DND-41 (cell line): Measurements from ENCODE around the gene BCAN.

Experiments
- ATAC-seq: fragments of 200-7000 bp; cut with Tn5 transposase; 3 replicates; pipeline ENCODE4 v1.9.1; 2021; ENCODE audit warnings: low read depth; ENCODE audit not compliant: insufficient read depth
- DNase-seq: peaks from one replicate; pipeline ENCODE4 v3.0.0-alpha.2; 2020
- H2AFZ ChIP-seq: 2 replicates; pipeline ENCODE4 v1.6.0; 2012; ENCODE audit warnings: low read depth, low read length
- H3K27ac ChIP-seq: 2 replicates; pipeline ENCODE4 v1.5.1; 2012; ENCODE audit warnings: low read length, inconsistent platforms
- H3K27me3 ChIP-seq: fragments of 200-600 bp; sonication (generic); 2 replicates; pipeline ENCODE4 v1.6.0; 2012; ENCODE audit warnings: low read length, mild to moderate bottlenecking, inconsistent platforms; ENCODE audit not compliant: insufficient read depth, poor library complexity
- H3K36me3 ChIP-seq: 2 replicates; pipeline ENCODE4 v1.5.1; 2012; ENCODE audit warnings: low read length, inconsistent platforms; ENCODE audit not compliant: insufficient read depth
- H3K4me1 ChIP-seq: 2 replicates; pipeline ENCODE4 v1.5.1; 2012; ENCODE audit warnings: mild to moderate bottlenecking, low read length; ENCODE audit not compliant: insufficient read depth
- H3K4me2 ChIP-seq: 2 replicates; pipeline ENCODE4 v1.6.0; 2012; ENCODE audit warnings: mild to moderate bottlenecking, moderate library complexity, low read length, inconsistent platforms; ENCODE audit not compliant: insufficient read depth
- H3K4me3 ChIP-seq, 2 experiments: fragments of 200-600 bp in 1 of 2; shearing (Covaris generic) in 1 of 2; 2 replicates each; pipeline ENCODE4 v1.5.1; 2012 to 2016; ENCODE audit warnings: inconsistent platforms in 2 of 2, low read length in 2 of 2, mild to moderate bottlenecking in 2 of 2, low read depth in 1 of 2, moderate library complexity in 1 of 2
- H3K79me2 ChIP-seq: 2 replicates; pipeline ENCODE4 v1.6.0; 2012; ENCODE audit warnings: low read length, inconsistent platforms; ENCODE audit not compliant: insufficient read depth
- H3K9ac ChIP-seq: 2 replicates; pipeline ENCODE4 v1.6.0; 2012; ENCODE audit warnings: low read depth, mild to moderate bottlenecking, inconsistent platforms, low read length, moderate library complexity
- H3K9me3 ChIP-seq: 2 replicates; pipeline ENCODE4 v1.5.1; 2012; ENCODE audit warnings: low read length, moderate library complexity, mild to moderate bottlenecking, inconsistent platforms; ENCODE audit not compliant: insufficient read depth, severe bottlenecking
- H4K20me1 ChIP-seq: 2 replicates; pipeline ENCODE4 v1.6.0; 2012; ENCODE audit warnings: low read length; ENCODE audit not compliant: insufficient read depth
- EZH2 ChIP-seq: IDR thresholded peaks from 3 replicates; pipeline ENCODE4 v1.6.1; 2012; ENCODE audit warnings: borderline replicate concordance, low read depth, mild to moderate bottlenecking, moderate library complexity, low read length, inconsistent platforms; ENCODE audit not compliant: severe bottlenecking
- TF ChIP-seq, protein P1 (sequence below): IDR thresholded peaks from 2 replicates; pipeline ENCODE4 v1.5.1; 2012; ENCODE audit warnings: borderline replicate concordance, low read length, moderate library complexity, mild to moderate bottlenecking; ENCODE audit not compliant: poor library complexity, severe bottlenecking; ENCODE audit errors: extremely low read depth

The BCAN gene

DNA sequence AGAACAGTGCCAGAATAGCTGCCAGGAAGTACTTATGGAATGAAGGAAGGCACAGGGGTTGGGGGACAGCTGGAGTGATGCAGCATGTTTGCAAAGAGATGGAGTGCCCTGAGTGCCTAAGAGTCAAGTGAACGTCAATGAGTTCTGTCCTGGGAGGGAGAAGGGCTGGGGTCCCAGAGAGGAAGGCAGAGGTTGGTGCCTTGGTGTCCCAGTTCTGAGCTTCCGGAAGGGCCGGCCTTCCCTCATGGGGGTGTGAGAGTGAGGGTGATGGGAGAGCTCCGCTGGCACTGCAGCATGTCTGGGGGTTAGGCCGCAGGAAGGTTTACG is 17.7 kb downstream of the BCAN start:
- Histone ChIP-seq H3K27ac (no peak overlapping the region), H2AFZ (peak overlapping the region; percentile 53)

DNA sequence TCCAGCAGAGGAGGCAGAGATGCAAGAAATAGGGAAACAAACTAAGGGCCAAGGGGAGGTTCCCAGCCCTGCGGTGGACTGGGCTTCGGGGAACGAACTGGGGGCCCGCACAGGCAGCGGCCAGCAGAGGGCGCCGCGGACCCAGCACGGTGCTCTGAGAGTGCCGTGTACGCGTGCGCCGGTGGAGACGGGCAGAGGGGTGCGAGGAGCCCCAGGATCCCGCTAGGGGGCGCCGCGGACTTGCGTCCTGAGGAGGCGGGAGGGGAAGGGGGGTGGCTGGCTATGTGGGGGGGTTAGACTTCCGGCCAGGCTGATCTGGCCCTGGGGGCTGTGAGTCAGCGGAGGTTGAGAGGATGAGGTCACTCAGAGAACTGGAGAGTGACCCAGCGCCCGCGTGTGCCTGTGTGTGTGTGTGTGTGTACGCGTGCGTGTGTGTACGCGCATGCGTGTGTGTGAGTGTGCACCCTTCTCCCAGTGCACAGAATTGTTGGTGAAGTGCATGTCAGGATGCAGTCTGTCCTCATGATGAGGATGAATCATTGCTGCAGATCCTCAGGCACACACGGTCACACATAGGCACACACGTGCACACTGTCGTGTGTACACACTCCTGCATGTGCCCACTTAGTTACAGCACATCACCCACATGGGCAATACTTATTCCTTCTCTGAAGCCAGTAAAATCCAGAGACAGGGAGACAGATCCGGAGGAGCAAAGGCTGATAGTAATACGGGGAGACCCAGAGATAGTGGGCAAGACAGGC is 18.3 kb downstream of the BCAN start:
- H3K4me3 ChIP-seq, result no peak overlapping the region

More for the DNA sequence above, 17.7 kb downstream of the BCAN start:
- no peaks in the 10 kb centered on the region for H3K36me3 ChIP-seq
- H3K9me3 ChIP-seq, result no peaks in the 10 kb centered on the region
- H3K4me3 ChIP-seq, result no peak overlapping the region
- no peak overlapping the region for H3K9ac ChIP-seq
- DNase-seq (no peak), ATAC-seq (no peak)
- peaks cover 4% of the 10 kb centered on the region for H3K27me3 ChIP-seq
- H3K4me1 ChIP-seq, result peaks cover 18% of the 10 kb centered on the region
- TF ChIP-seq EZH2, result no peak
- TF ChIP-seq, protein P1, sequence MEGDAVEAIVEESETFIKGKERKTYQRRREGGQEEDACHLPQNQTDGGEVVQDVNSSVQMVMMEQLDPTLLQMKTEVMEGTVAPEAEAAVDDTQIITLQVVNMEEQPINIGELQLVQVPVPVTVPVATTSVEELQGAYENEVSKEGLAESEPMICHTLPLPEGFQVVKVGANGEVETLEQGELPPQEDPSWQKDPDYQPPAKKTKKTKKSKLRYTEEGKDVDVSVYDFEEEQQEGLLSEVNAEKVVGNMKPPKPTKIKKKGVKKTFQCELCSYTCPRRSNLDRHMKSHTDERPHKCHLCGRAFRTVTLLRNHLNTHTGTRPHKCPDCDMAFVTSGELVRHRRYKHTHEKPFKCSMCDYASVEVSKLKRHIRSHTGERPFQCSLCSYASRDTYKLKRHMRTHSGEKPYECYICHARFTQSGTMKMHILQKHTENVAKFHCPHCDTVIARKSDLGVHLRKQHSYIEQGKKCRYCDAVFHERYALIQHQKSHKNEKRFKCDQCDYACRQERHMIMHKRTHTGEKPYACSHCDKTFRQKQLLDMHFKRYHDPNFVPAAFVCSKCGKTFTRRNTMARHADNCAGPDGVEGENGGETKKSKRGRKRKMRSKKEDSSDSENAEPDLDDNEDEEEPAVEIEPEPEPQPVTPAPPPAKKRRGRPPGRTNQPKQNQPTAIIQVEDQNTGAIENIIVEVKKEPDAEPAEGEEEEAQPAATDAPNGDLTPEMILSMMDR, result no peak
- H4K20me1 ChIP-seq, result peaks cover 10% of the 10 kb centered on the region; the same call in 1 of the 2 replicates
- H3K79me2 ChIP-seq, result no peaks in the 10 kb centered on the region
- peak overlapping the region; percentile 38 for H3K4me2 ChIP-seq

DNA sequence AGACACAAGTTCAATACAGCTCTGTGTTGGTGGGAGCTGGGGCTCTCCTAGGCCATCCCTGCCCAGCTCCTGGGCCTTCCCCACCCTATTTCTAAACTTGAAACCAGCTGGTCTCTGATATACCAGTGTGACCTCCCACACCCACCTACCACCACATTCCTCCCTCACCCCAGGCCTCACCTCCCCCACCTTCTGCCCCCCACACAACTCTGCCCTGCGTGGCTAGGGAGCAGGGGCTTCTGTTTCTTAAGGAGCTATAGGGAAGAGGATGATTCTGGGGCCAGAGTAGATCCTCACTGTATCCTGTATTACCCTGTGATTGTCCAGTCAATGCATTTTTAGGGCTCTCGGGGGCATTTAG is 18.8 kb downstream of the BCAN start:
- TF ChIP-seq, protein P1, result no peak
- no peak for TF ChIP-seq EZH2
- peaks cover 18% of the 10 kb centered on the region for H3K4me1 ChIP-seq
- no peak overlapping the region for H3K4me2 ChIP-seq
- no peaks in the 10 kb centered on the region for H3K36me3 ChIP-seq
- no peak overlapping the region for H3K27ac ChIP-seq
- H4K20me1 ChIP-seq, result peaks cover 4% of the 10 kb centered on the region; the same call in 1 of the 2 replicates
- peak overlapping the region; percentile 1; the same call in 1 of the 2 replicates for H2AFZ ChIP-seq
- no peaks in the 10 kb centered on the region for H3K9me3 ChIP-seq
- H3K9ac ChIP-seq, result no peak overlapping the region
- peaks cover 4% of the 10 kb centered on the region for H3K27me3 ChIP-seq
- ATAC-seq (no peak), DNase-seq (no peak)
- H3K4me3 ChIP-seq, result no peak overlapping the region
- no peaks in the 10 kb centered on the region for H3K79me2 ChIP-seq

More for the DNA sequence above, 18.3 kb downstream of the BCAN start:
- peak; percentile 91 for ATAC-seq
- Histone ChIP-seq H3K27me3 (peaks cover 4% of the 10 kb centered on the region), H2AFZ (peak overlapping the region; percentile 53), H3K4me1 (peaks cover 18% of the 10 kb centered on the region), H3K9me3 (no peaks in the 10 kb centered on the region), H3K9ac (no peak overlapping the region), H3K4me2 (peak overlapping the region; percentile 38), H3K79me2 (no peaks in the 10 kb centered on the region), H4K20me1 (peaks cover 8% of the 10 kb centered on the region; the same call in 1 of the 2 replicates), H3K36me3 (no peaks in the 10 kb centered on the region), H3K27ac (peak overlapping the region; percentile 17; the same call in 1 of the 2 replicates)
- TF ChIP-seq EZH2, result no peak
- TF ChIP-seq, protein P1, result peak; percentile 94
- DNase-seq, result peak; percentile 93
